ENCODE data around the gene ARHGAP11A.

- no peak for TF ChIP-seq CTCF (IDR thresholded peaks at IDR 0.05; ENCODE audit: borderline replicate concordance, extremely low read depth, low read length, poor library complexity, severe bottlenecking)
- TF ChIP-seq EZH2 (IDR thresholded peaks at IDR 0.05; ENCODE audit: borderline replicate concordance, low read depth, low read length, severe bottlenecking): no peak
These were observed 40.8 kb downstream of the ARHGAP11A start for GRCh38 chr15:32656091-32656490.

All from DND-41 (cell line).